GM12892 (cell line): ENCODE results near the gene RTCA.
"Not testable (repeated sequence)": the region's sequence is repeated elsewhere in the genome, so short reads cannot be mapped to it uniquely, and the experiment has no call there.

Experiments used
- POLR2A ChIP-seq: IDR thresholded peaks from 2 replicates; pipeline ENCODE4 v1.6.1; 2011; ENCODE audit warnings: low read depth, low read length, control low read depth
- POLR2AphosphoS5 ChIP-seq: IDR thresholded peaks from 2 replicates; pipeline ENCODE4 v1.6.1; 2011; ENCODE audit warnings: low read depth, low read length, control low read depth
- TAF1 ChIP-seq: IDR thresholded peaks from 2 replicates; pipeline ENCODE4 v1.6.1; 2011; ENCODE audit warnings: low read depth, mild to moderate bottlenecking, control low read depth, low read length, borderline replicate concordance

- not testable (repeated sequence) for TF ChIP-seq POLR2AphosphoS5, POLR2A, TAF1
Observed at GRCh38 chr1:100258427-100258826, 7.6 kb upstream of the RTCA start.
